Middle frontal gyrus (tissue), 1 donor: ENCODE data around the gene ADISSP.

Source experiments
- DNase-seq: peaks from one replicate; pipeline ENCODE4 v3.0.0-alpha.2; 2015; ENCODE audit warnings: low spot score; ENCODE audit errors: extremely low spot score

Gene ADISSP

GRCh38 chr20:3781153-3781910, 13.8 kb upstream of the ADISSP start, which contains the start of gene SPEF1:
SPEF1 (minus strand) TSS chr20:3781448; CDS start chr20:3781287, 161 bp downstream.
- peak; percentile 88 for DNase-seq

- DNase-seq, result no peak
Observed at GRCh38 chr20:3778976-3779375, 11.4 kb upstream of the ADISSP start.

GRCh38 chr20:3777716-3778629, 10.4 kb upstream of the ADISSP start:
- no peak for DNase-seq

DNA sequence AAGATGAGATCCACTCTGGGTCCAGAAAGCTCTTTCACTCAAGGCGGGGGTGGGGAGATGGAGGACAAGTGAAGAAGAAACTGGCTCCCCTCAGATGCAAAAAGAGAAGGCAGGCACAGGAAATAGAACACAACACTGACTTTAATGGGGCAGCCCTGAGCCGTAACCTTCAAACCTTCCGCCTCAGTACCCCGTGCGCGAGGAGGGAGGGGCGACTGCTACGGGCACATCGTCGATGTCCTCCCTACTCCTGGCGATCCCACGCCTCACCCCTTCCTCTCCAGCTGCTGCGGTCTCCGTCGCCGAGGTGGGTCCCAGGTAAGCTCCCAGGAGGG, 9.8 kb upstream of the ADISSP start:
- no peak for DNase-seq

DNA sequence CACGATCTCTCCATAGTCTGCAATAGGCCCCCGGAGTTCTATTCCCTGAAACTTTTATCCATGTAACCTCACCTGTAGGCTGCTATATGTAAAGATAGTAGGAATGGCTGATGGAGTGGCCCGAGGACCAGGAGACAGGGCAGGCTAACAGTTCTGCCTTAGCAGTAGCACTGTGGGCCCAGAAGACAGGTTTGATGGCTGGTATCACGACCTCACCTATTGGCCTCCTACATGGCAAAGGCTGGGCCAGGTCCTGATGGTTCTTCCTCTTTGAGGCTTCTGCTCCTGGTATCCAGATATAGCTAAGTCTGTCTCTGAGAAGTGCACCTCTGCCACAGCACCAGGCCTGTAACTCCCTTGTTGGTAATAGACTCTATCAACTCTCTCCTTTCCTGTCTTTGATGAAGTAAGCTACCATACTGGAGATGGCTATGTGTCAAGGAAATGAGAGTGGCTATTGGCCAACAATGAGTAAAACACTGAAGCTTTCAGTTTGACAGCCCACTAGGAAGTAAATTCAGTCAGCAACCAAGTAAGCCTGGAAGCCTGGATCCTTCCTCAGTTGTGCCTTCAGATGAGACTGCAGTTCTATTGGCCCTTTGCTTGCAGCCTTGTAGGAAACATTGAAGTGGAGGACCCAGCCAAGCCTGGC, 8.0 kb upstream of the ADISSP start:
- DNase-seq, result no peak

- DNase-seq, result no peak
Observed at GRCh38 chr20:3771552-3772058, 4.1 kb upstream of the ADISSP start.

DNA sequence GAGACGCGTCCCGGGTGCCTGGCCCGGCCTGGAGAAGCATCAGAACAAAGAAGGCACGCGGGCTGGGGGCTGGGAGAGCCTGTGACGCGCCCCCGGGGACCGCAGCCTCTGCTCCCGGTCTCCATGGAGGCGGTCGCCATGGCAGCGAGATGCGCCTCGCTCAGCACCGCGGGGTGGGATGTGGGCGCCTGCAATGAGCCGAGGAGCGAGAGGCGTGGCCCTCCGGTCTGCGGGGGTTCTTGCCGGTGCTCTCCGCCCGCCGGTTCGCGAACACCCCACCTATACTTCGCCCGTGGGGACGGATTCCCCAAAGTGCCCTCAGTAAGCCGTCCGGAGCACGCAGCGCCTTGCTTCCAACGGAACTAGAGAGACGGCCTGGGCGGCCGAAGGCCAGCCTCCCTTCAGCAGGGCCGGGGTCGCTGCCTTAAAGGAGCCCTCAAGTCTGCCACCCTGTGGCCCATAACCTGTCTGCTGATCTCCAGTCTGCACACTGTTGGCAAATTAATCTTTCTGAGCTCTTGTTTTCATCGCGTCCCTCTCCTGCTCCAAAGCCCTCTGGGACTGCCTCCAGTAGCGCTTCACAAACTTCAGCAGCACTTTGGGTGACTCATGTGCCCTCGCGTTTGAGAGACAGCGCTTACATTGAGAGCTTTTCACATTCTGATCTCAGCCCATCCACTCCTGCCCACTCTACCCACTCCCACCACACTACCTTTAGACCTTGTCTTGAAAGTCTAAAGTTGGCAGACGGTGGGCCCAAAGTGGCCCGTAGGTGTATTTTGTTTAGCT, 983 bp upstream of the ADISSP start:
- DNase-seq, result no peak

DNA sequence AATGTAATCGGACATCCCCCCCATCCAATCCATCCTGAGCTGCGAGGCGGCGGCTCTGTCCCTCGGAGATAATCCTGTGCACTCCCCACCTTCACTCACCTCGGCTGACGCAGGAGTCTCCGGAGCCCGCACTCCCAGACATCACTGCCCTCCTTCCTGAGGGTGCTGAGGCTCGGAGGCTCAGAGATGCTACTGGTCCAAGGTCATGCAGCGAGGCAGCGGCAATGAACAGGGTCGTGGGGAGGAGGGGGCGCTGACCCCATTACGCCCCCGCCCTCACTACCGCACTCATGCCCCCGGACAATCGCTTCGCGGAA, 485 bp downstream of the ADISSP start:
- DNase-seq, result no peak

GRCh38 chr20:3766422-3767109, 987 bp downstream of the ADISSP start:
- DNase-seq, result no peak

DNA sequence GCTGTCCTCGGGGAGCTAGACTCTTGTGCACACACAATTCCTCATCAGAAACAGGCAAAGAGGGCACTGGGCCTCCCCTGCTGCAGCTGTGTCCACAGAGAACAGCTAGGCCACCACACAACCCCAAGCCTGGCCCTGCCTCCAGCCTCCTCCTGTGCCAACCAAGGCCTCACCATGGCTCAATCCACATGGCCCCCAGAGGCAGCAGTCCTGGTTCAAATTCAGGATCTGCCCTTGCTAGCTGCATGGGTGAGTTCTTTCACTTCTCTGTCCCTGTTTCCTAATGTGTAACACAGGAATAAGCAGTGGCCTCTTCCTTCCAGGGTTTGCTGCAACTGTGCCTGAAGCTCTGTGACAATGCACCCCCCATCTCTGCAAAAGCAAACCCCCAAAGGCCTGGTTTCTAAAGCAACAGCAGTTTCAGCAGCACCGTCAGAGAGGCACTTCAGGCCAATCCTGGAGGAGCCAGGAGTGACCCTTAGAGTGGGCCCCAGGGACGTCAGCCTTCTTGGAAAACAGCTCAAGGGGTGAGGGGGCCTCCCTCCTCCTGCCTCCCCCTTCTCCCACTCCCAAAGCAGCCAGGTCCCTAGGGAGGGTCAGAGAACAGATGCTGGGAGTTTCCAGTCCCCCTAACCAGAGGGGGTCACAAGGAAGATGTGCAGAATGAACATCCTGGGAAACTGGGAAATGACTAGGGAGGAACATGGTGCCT, 2.2 kb downstream of the ADISSP start:
- DNase-seq, result no peak

DNA sequence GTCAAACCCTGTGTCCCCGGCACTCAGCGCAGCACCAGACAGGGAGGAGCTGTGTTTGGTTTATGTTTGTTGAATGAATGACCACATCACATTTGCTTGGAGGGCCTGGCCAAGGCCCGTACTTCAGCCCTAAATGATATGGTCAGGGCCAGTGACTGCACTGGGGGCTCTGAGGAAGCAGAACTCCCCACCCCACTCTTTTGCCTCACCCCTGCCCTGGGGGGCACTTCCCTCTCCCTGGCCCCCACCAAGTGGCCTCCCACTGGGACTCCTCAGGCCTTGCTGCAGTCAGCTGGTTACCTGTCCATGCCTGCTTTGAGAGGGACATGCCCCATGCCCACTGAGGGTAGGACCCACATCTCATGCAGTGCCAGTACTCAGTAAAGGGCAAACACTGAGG, 2.9 kb downstream of the ADISSP start:
- DNase-seq, result no peak

- DNase-seq, result no peak
Observed at GRCh38 chr20:3763671-3764601, 3.6 kb downstream of the ADISSP start.

GRCh38 chr20:3760655-3761348, 6.8 kb downstream of the ADISSP start:
- no peak for DNase-seq

DNA sequence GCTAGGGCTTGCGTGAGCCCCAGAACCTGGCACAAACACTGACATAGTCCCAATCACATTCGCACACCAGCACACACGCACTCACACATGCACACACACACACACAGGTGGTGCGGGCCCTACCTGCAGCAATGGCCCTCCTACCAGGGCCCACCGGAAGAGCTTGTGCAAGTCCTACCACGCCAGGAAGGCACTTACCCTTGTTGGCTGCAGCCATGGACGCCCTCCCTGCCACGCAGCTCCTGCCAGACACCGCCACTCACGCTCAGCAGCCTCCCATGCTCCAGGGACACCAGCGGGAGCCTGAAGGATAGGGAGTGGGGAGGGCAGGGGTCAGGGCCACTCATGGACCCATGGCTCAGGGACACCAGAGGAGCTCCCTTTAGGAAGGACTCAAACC, 7.7 kb downstream of the ADISSP start:
- DNase-seq, result no peak

GRCh38 chr20:3759316-3759823, 8.2 kb downstream of the ADISSP start:
- no peak for DNase-seq

- no peak for DNase-seq
Observed at GRCh38 chr20:3758566-3758965, 9.0 kb downstream of the ADISSP start.

DNA sequence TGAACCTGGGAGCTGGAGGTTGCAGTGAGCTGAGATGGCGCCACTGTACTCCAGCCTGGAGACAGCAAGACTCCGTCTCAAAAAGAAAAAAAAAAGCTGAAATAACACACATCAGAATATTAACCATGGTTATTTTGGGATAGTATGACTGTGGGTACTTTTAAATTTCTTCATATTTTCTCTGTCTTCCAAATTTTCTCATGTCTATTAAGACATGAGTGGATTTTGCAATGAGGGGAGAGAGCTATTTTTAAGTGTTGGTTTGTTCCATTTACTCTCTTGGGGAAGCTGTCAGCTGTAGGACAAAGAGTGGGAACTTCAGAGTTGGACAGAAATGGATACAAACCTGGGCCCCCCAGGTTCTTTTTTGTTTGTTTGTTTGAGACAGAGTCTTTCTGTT, 10.3 kb downstream of the ADISSP start:
- no peak for DNase-seq
